Endothelial cell of umbilical vein (primary cell): Measurements from ENCODE around the gene PANX2. TPM values are rescaled to one million over a fixed set of nuclear protein-coding genes. Genes with fewer than 3 reads are reported as not detected.

Experiments used
- BruUV-seq: library from RNA; stranded (reverse); fragments of 400-500 nt; replicated peaks from 2 replicates; lab custom pipeline; 2021; lab: Mats Ljungman, UMichigan
- CTCF ChIA-PET: fragments of 300-600, 350-600 bp; sonication (Branson Sonifier 250); formaldehyde crosslinking; loops from one replicate; lab custom pipeline; 2021; ENCODE audit warnings: antibody characterized with exemption, inconsistent platforms; lab: Charles Lee
- POLR2A ChIA-PET: fragments of 300-600, 350-600 bp; sonication (Branson Sonifier 250); formaldehyde crosslinking; loops from one replicate; lab custom pipeline; 2021; ENCODE audit warnings: antibody characterized with exemption, inconsistent platforms; lab: Charles Lee
- DNase-seq: peaks from one replicate; pipeline ENCODE4 v3.0.0-alpha.2; 2011; ENCODE audit warnings: low read depth, low spot score
- FAIRE-seq: peaks from 2 replicates; lab custom pipeline; 2011; peaks lifted over from hg19 to GRCh38; lab: Jason Lieb, UNC
- H2AFZ ChIP-seq: 2 replicates; pipeline ENCODE4 v1.6.0; 2012; ENCODE audit warnings: low read depth, low read length, control low read depth, inconsistent platforms
- H3K27ac ChIP-seq: 2 replicates; pipeline ENCODE4 v1.5.1; 2011; ENCODE audit warnings: low read depth, mild to moderate bottlenecking, control low read depth, low read length, moderate library complexity; ENCODE audit not compliant: insufficient read depth
- H3K27me3 ChIP-seq, 2 experiments: 2 replicates each; pipeline versions ENCODE4 v1.6.0 to v1.6.1; 2011; ENCODE audit warnings: low read length in 2 of 2, mixed read lengths in 1 of 2; ENCODE audit not compliant: control insufficient read depth in 2 of 2, insufficient read depth in 2 of 2
- H3K36me3 ChIP-seq, 2 experiments: 2 replicates in 1 of 2; 3 replicates in 1 of 2; pipeline ENCODE4 v1.5.1; 2011; ENCODE audit warnings: low read length in 2 of 2, mild to moderate bottlenecking in 1 of 2, moderate library complexity in 1 of 2; ENCODE audit not compliant: control insufficient read depth in 2 of 2, insufficient read depth in 2 of 2; ENCODE audit errors: extremely low read depth in 1 of 2
- H3K4me1 ChIP-seq: 3 replicates; pipeline ENCODE4 v1.5.1; 2011; ENCODE audit warnings: mild to moderate bottlenecking, low read length; ENCODE audit not compliant: control insufficient read depth, insufficient read depth; ENCODE audit errors: extremely low read depth
- H3K4me2 ChIP-seq: 2 replicates; pipeline ENCODE4 v1.6.1; 2011; ENCODE audit warnings: low read length, control low read depth, mixed read lengths; ENCODE audit not compliant: insufficient read depth
- H3K4me3 ChIP-seq, 3 experiments: fragments of 200-600 bp in 1 of 3; sonication (generic), shearing (Covaris generic) in 1 of 3; replicated peaks in 1 of 3; 2 replicates each; pipeline ENCODE4 v1.5.1; 2011 to 2016; ENCODE audit warnings: control low read depth in 3 of 3, low read length in 3 of 3, mild to moderate bottlenecking in 2 of 3, inconsistent platforms in 1 of 3, low read depth in 1 of 3, moderate library complexity in 1 of 3; ENCODE audit not compliant: insufficient read depth in 1 of 3
- H3K79me2 ChIP-seq: 2 replicates; pipeline ENCODE4 v1.6.0; 2012; ENCODE audit warnings: low read length, inconsistent platforms; ENCODE audit not compliant: control insufficient read depth, insufficient read depth
- H3K9ac ChIP-seq: replicated peaks from 2 replicates; pipeline ENCODE3; 2011; ENCODE audit warnings: low read length, control low read depth; ENCODE audit not compliant: insufficient read depth; ENCODE audit errors: extremely low read depth
- H3K9me1 ChIP-seq: replicated peaks from 3 replicates; pipeline ENCODE4 v1.6.0; 2011; ENCODE audit warnings: mild to moderate bottlenecking, low read length; ENCODE audit not compliant: control insufficient read depth, insufficient read depth; ENCODE audit errors: extremely low read depth
- H3K9me3 ChIP-seq: replicated peaks from 2 replicates; pipeline ENCODE4 v1.5.1; 2012; ENCODE audit warnings: low read length, inconsistent platforms; ENCODE audit not compliant: control insufficient read depth, insufficient read depth
- H4K20me1 ChIP-seq: replicated peaks from 2 replicates; pipeline ENCODE3; 2011; ENCODE audit warnings: mild to moderate bottlenecking, low read length; ENCODE audit not compliant: control insufficient read depth, insufficient read depth; ENCODE audit errors: extremely low read depth
- CTCF ChIP-seq, 2 donors: IDR thresholded peaks; 1 replicate in 1 of 2; 2 replicates in 1 of 2; pipeline ENCODE4 v1.5.1; 2011; ENCODE audit warnings: low read length in 2 of 2, mild to moderate bottlenecking in 2 of 2, moderate library complexity in 2 of 2, control low read depth in 1 of 2, inconsistent platforms in 1 of 2, low read depth in 1 of 2; ENCODE audit not compliant: insufficient read depth in 1 of 2; ENCODE audit errors: extremely low read depth in 1 of 2
- EZH2 ChIP-seq: IDR thresholded peaks from 2 replicates; pipeline ENCODE4 v1.6.1; 2012; ENCODE audit warnings: borderline replicate concordance, low read depth, mild to moderate bottlenecking, moderate library complexity, low read length, inconsistent platforms; ENCODE audit not compliant: severe bottlenecking
- FOS ChIP-seq: IDR thresholded peaks from 2 replicates; pipeline ENCODE4 v1.6.1; 2011; ENCODE audit warnings: mild to moderate bottlenecking, low read length, moderate library complexity, borderline replicate concordance; ENCODE audit not compliant: insufficient read depth
- GATA2 ChIP-seq: IDR thresholded peaks from 2 replicates; pipeline ENCODE4 v1.7.0; 2011; ENCODE audit warnings: low read depth, mild to moderate bottlenecking, moderate library complexity, mixed read lengths, low read length; ENCODE audit not compliant: insufficient read length, insufficient read depth
- JUN ChIP-seq: IDR thresholded peaks from 2 replicates; pipeline ENCODE4 v1.6.1; 2011; ENCODE audit warnings: borderline replicate concordance, low read depth; ENCODE audit not compliant: insufficient read length, insufficient read depth
- MAX ChIP-seq: IDR thresholded peaks from 2 replicates; pipeline ENCODE4 v1.6.1; 2011; ENCODE audit not compliant: insufficient read depth, insufficient read length
- MYC ChIP-seq: IDR thresholded peaks from one replicate; pipeline ENCODE4 v1.6.1; 2011; ENCODE audit warnings: mild to moderate bottlenecking, low read depth, low read length
- POLR2A ChIP-seq: IDR thresholded peaks from 2 replicates; pipeline ENCODE4 v1.6.1; 2012; ENCODE audit warnings: low read depth, mild to moderate bottlenecking, control low read depth, low read length
- POLR2AphosphoS5 ChIP-seq: IDR thresholded peaks from 2 replicates; pipeline ENCODE4 v1.6.1; 2012; ENCODE audit warnings: low read depth, mild to moderate bottlenecking, control low read depth, low read length, moderate library complexity; ENCODE audit not compliant: insufficient read depth
- dilution Hi-C: fragments of 300-500 bp; cut with MboI; formaldehyde crosslinking; loops from one replicate; pipeline ENCODE4 v1.15.0; 2019; ENCODE audit warnings: low sequenced_read_pairs; ENCODE audit not compliant: extremely low pct_ligation_motif_present
- intact Hi-C: fragments of 100-400 bp; cut with micrococcal nuclease; formaldehyde crosslinking; loops from one replicate; pipeline ENCODE4 v1.10.0; 2022
- polyA plus RNA-seq, 4 experiments: library from polyadenylated mRNA; depleted of rRNA in 3 of 4; stranded (reverse) in 3 of 4; unstranded in 1 of 4; fragments of >200 nt; gene quantifications; 2 replicates each; pipeline versions ENCODE4 v1.2.1 to v1.2.3, GENCODE V29; 2011 to 2012; ENCODE audit warnings: missing spikeins in 1 of 4
- total RNA-seq: library from RNA; stranded (reverse); gene quantifications from 2 replicates; pipeline ENCODE4 v1.2.3, GENCODE V29; 2021

The PANX2 gene
- total and polyA plus RNA-seq, 2 donors (not counting 3 experiments of a cell fraction or from before 2014, with no cell fraction given): 2.5 to 5.1 TPM

- peak within 1 kb of the TSS; percentile 10 for H3K27ac ChIP-seq
- H3K9me1 ChIP-seq: no peaks in the 10 kb centered on the region
- POLR2A ChIA-PET: no interaction called here
- peaks cover 41% of the 10 kb centered on the region for H3K79me2 ChIP-seq
- H3K4me3 ChIP-seq: peak within 1 kb of the TSS; percentile 41 to 77 (median 42)
- peak within 1 kb of the TSS; percentile 51 for H3K4me2 ChIP-seq
- CTCF ChIA-PET: no interaction called here
- DNase-seq (peak; percentile 84), FAIRE-seq (peak; percentile 59)
- H3K36me3 ChIP-seq: no peaks in the 10 kb centered on the region
- dilution Hi-C loops (no loop called here), intact Hi-C loops (loop anchor here (2.0 kb wide), 1 partner anchor 15 kb away; the partner anchor contains the start of gene SELENOO)
- BruUV-seq: no TSS peak
- no peaks in the 10 kb centered on the region for H4K20me1 ChIP-seq
- peak within 1 kb of the TSS; percentile 92 for H2AFZ ChIP-seq
- no peaks in the 10 kb centered on the region for H3K9me3 ChIP-seq
- H3K9ac ChIP-seq: peak within 1 kb of the TSS; percentile 45
- H3K27me3 ChIP-seq: no peaks in the 10 kb centered on the region
- no peak for TF ChIP-seq FOS
- TF ChIP-seq MAX: no peak
- no peak for TF ChIP-seq POLR2AphosphoS5
- no peak for TF ChIP-seq JUN
- no peak for TF ChIP-seq MYC
- no peak for TF ChIP-seq CTCF (IDR thresholded peaks at IDR 0.05; ENCODE audit: extremely low read depth in 1 of 2, insufficient read depth in 1 of 2, low read depth in 1 of 2, low read length in 2 of 2)
- TF ChIP-seq EZH2: no peak
- TF ChIP-seq POLR2A: no peak
- TF ChIP-seq GATA2: no peak
- peaks cover 31% of the 10 kb centered on the region for H3K4me1 ChIP-seq
Measured at GRCh38 chr22:50185375-50186087, 15.0 kb downstream of the PANX2 start, which contains the start of gene TRABD. Gene TRABD (plus strand): TSS chr22:50185913. CDS start chr22:50193061, 7,148 bp downstream.
